BLaER1 (cell line): ENCODE data around the gene ARHGAP18.

ENCODE experiments used
- H3K27ac ChIP-seq: shearing (Covaris generic); formaldehyde crosslinking; 2 replicates; pipeline ENCODE4 v1.8.1; 2022
- H3K27me3 ChIP-seq: shearing (Covaris generic); formaldehyde crosslinking; 2 replicates; pipeline ENCODE4 v1.8.1; 2022
- H3K36me3 ChIP-seq: shearing (Covaris generic); formaldehyde crosslinking; 2 replicates; pipeline ENCODE4 v1.8.1; 2022
- H3K4me1 ChIP-seq: shearing (Covaris generic); formaldehyde crosslinking; 2 replicates; pipeline ENCODE4 v1.8.1; 2022
- H3K4me2 ChIP-seq: shearing (Covaris generic); formaldehyde crosslinking; 2 replicates; pipeline ENCODE4 v1.8.1; 2022
- H3K4me3 ChIP-seq: shearing (Covaris generic); formaldehyde crosslinking; 2 replicates; pipeline ENCODE4 v1.8.1; 2022
- H3K9ac ChIP-seq: shearing (Covaris generic); formaldehyde crosslinking; 2 replicates; pipeline ENCODE4 v1.8.1; 2022
- H3K9me3 ChIP-seq: shearing (Covaris generic); formaldehyde crosslinking; 2 replicates; pipeline ENCODE4 v1.8.1; 2022
- H4K20me1 ChIP-seq: shearing (Covaris generic); formaldehyde crosslinking; 2 replicates; pipeline ENCODE4 v1.8.1; 2022
- Cebpa-rat ChIP-seq: shearing (Covaris generic); IDR thresholded peaks from 2 replicates; pipeline ENCODE4 v1.8.1; 2022

ARHGAP18 gene

GRCh38 chr6:129684323-129684884, 25.6 kb downstream of the ARHGAP18 start:
- H3K4me1 ChIP-seq = peaks cover 63% of the 10 kb centered on the region
- H3K36me3 ChIP-seq = no peaks in the 10 kb centered on the region
- H3K9me3 ChIP-seq = 0 out of 2 replicates have a peak, but pooled peaks cover 6% of the 10 kb centered on the region
- H4K20me1 ChIP-seq = no peaks in the 10 kb centered on the region
- H3K4me3 ChIP-seq = peak overlapping the region; percentile 15; the same call in 1 of the 2 replicates
- peak overlapping the region; percentile 68 for H3K4me2 ChIP-seq
- TF ChIP-seq Cebpa-rat = no peak
- H3K27ac ChIP-seq = peak overlapping the region; percentile 93
- peak overlapping the region; percentile 63; the same call in 1 of the 2 replicates for H3K9ac ChIP-seq
- H3K27me3 ChIP-seq = no peaks in the 10 kb centered on the region

- Histone ChIP-seq H4K20me1 (no peaks in the 10 kb centered on the region), H3K4me1 (peaks cover 63% of the 10 kb centered on the region), H3K9me3 (0 out of 2 replicates have a peak, but pooled peaks cover 6% of the 10 kb centered on the region), H3K36me3 (no peaks in the 10 kb centered on the region), H3K4me3 (peak overlapping the region; percentile 15; the same call in 1 of the 2 replicates), H3K27me3 (no peaks in the 10 kb centered on the region), H3K9ac (peak overlapping the region; percentile 63; the same call in 1 of the 2 replicates), H3K27ac (peak overlapping the region; percentile 93), H3K4me2 (peak overlapping the region; percentile 68)
- TF ChIP-seq Cebpa-rat = no peak
These were observed 26.2 kb downstream of the ARHGAP18 start for GRCh38 chr6:129683601-129684322.

- Histone ChIP-seq H3K4me3 (no peak overlapping the region), H3K27ac (peak overlapping the region; percentile 73), H3K4me2 (peak overlapping the region; percentile 46; the same call in 1 of the 2 replicates)
These were observed 28.1 kb downstream of the ARHGAP18 start for GRCh38 chr6:129681913-129682205.

DNA sequence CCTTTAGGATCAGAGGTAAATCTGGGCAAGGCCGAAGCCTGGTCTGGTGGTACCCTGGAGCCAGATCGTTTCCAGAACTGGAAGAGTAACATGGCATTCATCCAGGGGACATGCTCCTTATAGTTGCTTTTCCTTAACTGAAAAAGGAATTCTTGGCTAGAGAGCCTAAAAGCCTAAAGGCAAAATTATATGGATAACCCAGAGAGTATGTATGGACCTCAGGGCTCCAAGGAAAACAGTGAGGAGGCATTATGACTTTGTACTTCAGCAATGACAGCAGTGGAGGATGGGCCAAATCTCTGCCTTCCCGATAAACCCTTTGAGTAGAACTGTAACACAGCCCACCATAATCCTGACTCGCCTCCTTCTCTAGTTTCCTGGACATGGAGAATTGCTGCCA, 29.3 kb downstream of the ARHGAP18 start:
- H3K36me3 ChIP-seq = no peaks in the 10 kb centered on the region
- H3K4me2 ChIP-seq = no peak overlapping the region
- H3K27me3 ChIP-seq = no peaks in the 10 kb centered on the region
- peaks cover 38% of the 10 kb centered on the region for H3K4me1 ChIP-seq
- TF ChIP-seq Cebpa-rat = no peak
- no peak overlapping the region for H3K27ac ChIP-seq
- H3K9ac ChIP-seq = no peak overlapping the region
- no peak overlapping the region for H3K4me3 ChIP-seq
- 0 out of 2 replicates have a peak, but pooled peaks cover 6% of the 10 kb centered on the region for H3K9me3 ChIP-seq
- no peaks in the 10 kb centered on the region for H4K20me1 ChIP-seq

More at GRCh38 chr6:129681913-129682205, 28.1 kb downstream of the ARHGAP18 start:
- Histone ChIP-seq H3K27me3 (no peaks in the 10 kb centered on the region), H3K9me3 (0 out of 2 replicates have a peak, but pooled peaks cover 6% of the 10 kb centered on the region), H4K20me1 (no peaks in the 10 kb centered on the region), H3K4me1 (peaks cover 50% of the 10 kb centered on the region), H3K36me3 (no peaks in the 10 kb centered on the region), H3K9ac (no peak overlapping the region)
- TF ChIP-seq Cebpa-rat = no peak

DNA sequence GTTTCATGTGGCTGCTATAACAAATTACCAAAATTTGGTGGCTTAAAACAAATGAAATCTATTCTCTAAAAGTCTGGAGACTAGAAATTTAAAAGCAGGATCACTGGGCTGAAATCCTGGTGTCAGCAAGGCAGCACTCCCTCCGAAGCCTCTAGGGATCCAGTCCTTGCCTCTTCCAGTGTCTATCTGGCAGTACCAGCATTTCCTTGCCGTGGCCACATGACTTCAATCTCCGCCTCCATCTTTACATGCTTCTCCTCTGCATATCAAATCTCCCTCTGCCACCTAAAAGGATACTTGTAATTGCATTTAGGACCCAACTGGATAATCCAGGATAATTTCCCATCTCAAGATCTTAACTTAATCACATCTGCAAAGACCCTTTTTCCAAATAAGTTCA, 30.2 kb downstream of the ARHGAP18 start:
- no peak overlapping the region for H3K4me3 ChIP-seq
- H3K36me3 ChIP-seq = no peaks in the 10 kb centered on the region
- no peaks in the 10 kb centered on the region for H3K27me3 ChIP-seq
- no peak overlapping the region for H3K27ac ChIP-seq
- H3K4me1 ChIP-seq = peaks cover 29% of the 10 kb centered on the region
- 0 out of 2 replicates have a peak, but pooled peaks cover 6% of the 10 kb centered on the region for H3K9me3 ChIP-seq
- H4K20me1 ChIP-seq = no peaks in the 10 kb centered on the region
- no peak overlapping the region for H3K4me2 ChIP-seq
- no peak overlapping the region for H3K9ac ChIP-seq
- no peak for TF ChIP-seq Cebpa-rat

- Histone ChIP-seq H3K4me1 (peaks cover 24% of the 10 kb centered on the region), H3K36me3 (no peaks in the 10 kb centered on the region), H3K27me3 (no peaks in the 10 kb centered on the region), H3K4me3 (no peak overlapping the region), H3K9ac (no peak overlapping the region), H3K9me3 (0 out of 2 replicates have a peak, but pooled peaks cover 6% of the 10 kb centered on the region), H4K20me1 (no peaks in the 10 kb centered on the region), H3K27ac (no peak overlapping the region), H3K4me2 (no peak overlapping the region)
- TF ChIP-seq Cebpa-rat = no peak
These were observed 30.7 kb downstream of the ARHGAP18 start for GRCh38 chr6:129679275-129679674.

- no peak overlapping the region for H3K4me2 ChIP-seq
These were observed 31.5 kb downstream of the ARHGAP18 start for GRCh38 chr6:129678463-129678862.

DNA sequence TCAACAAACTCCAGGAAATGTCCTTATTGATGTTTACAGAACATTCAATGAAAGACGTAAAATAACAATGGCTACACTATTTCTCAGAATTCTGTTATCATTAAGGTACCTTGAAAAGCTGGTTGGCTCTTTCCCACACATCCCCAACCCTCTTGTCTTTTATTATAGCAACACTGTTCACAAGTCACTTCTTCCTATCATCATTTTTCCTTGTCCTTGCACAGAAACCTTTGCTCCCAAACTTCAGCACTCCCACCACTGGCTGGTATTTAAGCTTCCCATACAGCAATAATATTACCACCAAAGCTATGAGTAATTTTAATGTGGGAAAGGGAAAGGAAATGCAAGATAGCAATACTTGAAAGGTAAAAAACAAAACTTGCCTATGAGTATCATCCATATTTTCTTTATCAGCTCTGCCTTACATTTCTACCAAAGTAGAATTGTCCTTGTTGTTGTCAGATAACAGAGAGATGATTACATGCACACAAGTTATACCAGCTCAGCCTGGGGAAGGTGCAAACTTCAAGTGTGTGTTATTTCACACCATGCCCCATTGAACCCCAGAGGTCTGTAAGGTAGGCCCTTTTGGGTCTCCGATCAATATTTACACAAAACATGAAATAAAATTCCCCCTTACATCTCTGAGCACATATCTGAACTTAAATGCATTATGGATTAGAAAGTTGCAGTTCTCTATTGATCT, 32.2 kb downstream of the ARHGAP18 start:
- 0 out of 2 replicates have a peak, but pooled peaks cover 6% of the 10 kb centered on the region for H3K9me3 ChIP-seq
- no peaks in the 10 kb centered on the region for H3K36me3 ChIP-seq
- peaks cover 9% of the 10 kb centered on the region for H3K4me1 ChIP-seq
- no peak overlapping the region for H3K9ac ChIP-seq
- no peak overlapping the region for H3K4me2 ChIP-seq
- H3K27ac ChIP-seq = no peak overlapping the region
- no peaks in the 10 kb centered on the region for H4K20me1 ChIP-seq
- no peak overlapping the region for H3K4me3 ChIP-seq
- TF ChIP-seq Cebpa-rat = no peak
- H3K27me3 ChIP-seq = no peaks in the 10 kb centered on the region

More at GRCh38 chr6:129678463-129678862, 31.5 kb downstream of the ARHGAP18 start:
- Histone ChIP-seq H3K36me3 (no peaks in the 10 kb centered on the region), H4K20me1 (no peaks in the 10 kb centered on the region), H3K9ac (no peak overlapping the region), H3K27ac (no peak overlapping the region), H3K9me3 (0 out of 2 replicates have a peak, but pooled peaks cover 6% of the 10 kb centered on the region), H3K4me1 (peaks cover 16% of the 10 kb centered on the region), H3K4me3 (no peak overlapping the region), H3K27me3 (no peaks in the 10 kb centered on the region)
- TF ChIP-seq Cebpa-rat = no peak

- Histone ChIP-seq H3K27ac (no peak overlapping the region), H3K9me3 (0 out of 2 replicates have a peak, but pooled peaks cover 4% of the 10 kb centered on the region), H3K4me3 (no peak overlapping the region), H3K4me2 (no peak overlapping the region), H3K9ac (no peak overlapping the region), H4K20me1 (no peaks in the 10 kb centered on the region), H3K27me3 (no peaks in the 10 kb centered on the region), H3K36me3 (no peaks in the 10 kb centered on the region), H3K4me1 (no peaks in the 10 kb centered on the region; the same call in 1 of the 2 replicates)
- TF ChIP-seq Cebpa-rat = no peak
These were observed 34.1 kb downstream of the ARHGAP18 start for GRCh38 chr6:129675669-129676472.
